Right lobe of liver (tissue), 6 donors: ENCODE measurements around the gene TTC17. TPM values are rescaled to one million over a fixed set of nuclear protein-coding genes. Genes with fewer than 3 reads are reported as not detected.

Experiments used
- ATAC-seq, 4 donors: fragments of 200-7000 bp; cut with Tn5 transposase; one replicate each; pipeline ENCODE4 v1.9.1; 2020; ENCODE audit warnings: mild to moderate bottlenecking in 4 of 4, moderate library complexity in 4 of 4
- DNase-seq, 3 donors: peaks; one replicate each; pipeline ENCODE4 v3.0.0-alpha.2; 2020
- H3K27ac ChIP-seq, 3 donors: fragments of 200-600 bp; one replicate each; pipeline ENCODE4 v1.8.0; 2022
- H3K27me3 ChIP-seq, 2 donors: fragments of 200-600 bp; one replicate each; pipeline ENCODE4 v1.8.0; 2022
- H3K36me3 ChIP-seq, 4 donors: fragments of 200-600 bp; sonication (generic) in 1 of 4; one replicate each; pipeline versions ENCODE4 v1.5.1 to v1.8.0; 2017 to 2022; ENCODE audit warnings: control low read depth in 1 of 4
- H3K4me1 ChIP-seq, 4 donors: fragments of 200-600 bp; sonication (generic) in 1 of 4; one replicate each; pipeline versions ENCODE4 v1.5.1 to v1.8.0; 2017 to 2022; ENCODE audit warnings: control low read depth in 1 of 4
- H3K4me3 ChIP-seq, 3 donors: fragments of 200-600 bp; one replicate each; pipeline ENCODE4 v1.8.0; 2022
- H3K9me3 ChIP-seq, 4 donors: fragments of 200-600 bp; sonication (generic) in 1 of 4; one replicate each; pipeline versions ENCODE4 v1.5.1 to v1.8.0; 2017 to 2022; ENCODE audit warnings: control low read depth in 1 of 4
- POLR2A ChIP-seq: fragments of 450-650 bp; IDR thresholded peaks from one replicate; pipeline ENCODE4 v1.6.1; 2017; ENCODE audit warnings: antibody characterized with exemption, mild to moderate bottlenecking
- WGBS: methylation state at CpG from one replicate; pipeline ENCODE4 v1.1.6; 2018; ENCODE audit warnings: low coverage, low lambda C conversion rate; ENCODE audit not compliant: insufficient coverage; ENCODE audit errors: missing lambda C conversion rate; 5-methylcytosine and 5-hydroxymethylcytosine counted together
- intact Hi-C, 2 donors: fragments of 100-400 bp; cut with DNase I; formaldehyde crosslinking; loops; one replicate each; pipeline versions ENCODE4 v1.11.2 to v1.14.1; 2022
- long read RNA-seq: library from polyadenylated mRNA; unstranded; transcript quantifications from one replicate; pipeline ENCODE4 v2.0.0, GENCODE V29; 2019
- total RNA-seq, 6 experiments: library from RNA; depleted of rRNA in 2 of 6; stranded (reverse); fragments of >200 nt in 2 of 6; fragmentation: NEBNext Ultra II Directional in 3 of 6; extraction: Animal tissue kit (Norgen Biotek cat#: 25700) in 3 of 6; gene quantifications; one replicate each; pipeline versions ENCODE4 v1.1.0 to v1.2.4, GENCODE V29; 2016 to 2023
- TF ChIP-seq, protein P1 (sequence below), 4 donors: fragments of 200-600 bp in 3 of 4; fragments of 450-650 bp in 1 of 4; IDR thresholded peaks; one replicate each; pipeline versions ENCODE4 v1.5.1 to v1.8.0; 2016 to 2022; ENCODE audit warnings: antibody characterized with exemption in 4 of 4, mild to moderate bottlenecking in 2 of 4
- donor health status: DM: no; HTN: yes; CAD: no.
- donor health status: DM: no; HTN: no; CAD: no.
- donor health status: DM: no; HTN: no; CAD: no.
- donor health status: DM: no; HTN: yes; CAD: no.
- donor health status: DM: no; HTN: yes; CAD: no.

TTC17 gene, protein sequence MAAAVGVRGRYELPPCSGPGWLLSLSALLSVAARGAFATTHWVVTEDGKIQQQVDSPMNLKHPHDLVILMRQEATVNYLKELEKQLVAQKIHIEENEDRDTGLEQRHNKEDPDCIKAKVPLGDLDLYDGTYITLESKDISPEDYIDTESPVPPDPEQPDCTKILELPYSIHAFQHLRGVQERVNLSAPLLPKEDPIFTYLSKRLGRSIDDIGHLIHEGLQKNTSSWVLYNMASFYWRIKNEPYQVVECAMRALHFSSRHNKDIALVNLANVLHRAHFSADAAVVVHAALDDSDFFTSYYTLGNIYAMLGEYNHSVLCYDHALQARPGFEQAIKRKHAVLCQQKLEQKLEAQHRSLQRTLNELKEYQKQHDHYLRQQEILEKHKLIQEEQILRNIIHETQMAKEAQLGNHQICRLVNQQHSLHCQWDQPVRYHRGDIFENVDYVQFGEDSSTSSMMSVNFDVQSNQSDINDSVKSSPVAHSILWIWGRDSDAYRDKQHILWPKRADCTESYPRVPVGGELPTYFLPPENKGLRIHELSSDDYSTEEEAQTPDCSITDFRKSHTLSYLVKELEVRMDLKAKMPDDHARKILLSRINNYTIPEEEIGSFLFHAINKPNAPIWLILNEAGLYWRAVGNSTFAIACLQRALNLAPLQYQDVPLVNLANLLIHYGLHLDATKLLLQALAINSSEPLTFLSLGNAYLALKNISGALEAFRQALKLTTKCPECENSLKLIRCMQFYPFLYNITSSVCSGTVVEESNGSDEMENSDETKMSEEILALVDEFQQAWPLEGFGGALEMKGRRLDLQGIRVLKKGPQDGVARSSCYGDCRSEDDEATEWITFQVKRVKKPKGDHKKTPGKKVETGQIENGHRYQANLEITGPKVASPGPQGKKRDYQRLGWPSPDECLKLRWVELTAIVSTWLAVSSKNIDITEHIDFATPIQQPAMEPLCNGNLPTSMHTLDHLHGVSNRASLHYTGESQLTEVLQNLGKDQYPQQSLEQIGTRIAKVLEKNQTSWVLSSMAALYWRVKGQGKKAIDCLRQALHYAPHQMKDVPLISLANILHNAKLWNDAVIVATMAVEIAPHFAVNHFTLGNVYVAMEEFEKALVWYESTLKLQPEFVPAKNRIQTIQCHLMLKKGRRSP
- total RNA-seq = 10 to 100 TPM; 33.9 to 70.2 (median 48.5) TPM
- long read RNA-seq, partial matches to known transcripts = 3 of 6 reads
- long read RNA-seq, other reads (novel, unspliced or antisense) = 2 of 6 reads

- Histone ChIP-seq H3K9me3 (no peaks in the 10 kb centered on the region), H3K4me3 (peak within 1 kb of the TSS; percentile 81 to 99 (median 86)), H3K27me3 (no peaks in the 10 kb centered on the region), H3K36me3 (no peaks in the 10 kb centered on the region), H3K27ac (peak within 1 kb of the TSS; percentile 66 to 93 (median 86)), H3K4me1 (peaks cover 0 to 15% (median 6%) of the 10 kb centered on the region in 4 donors)
- TF ChIP-seq, protein P1, sequence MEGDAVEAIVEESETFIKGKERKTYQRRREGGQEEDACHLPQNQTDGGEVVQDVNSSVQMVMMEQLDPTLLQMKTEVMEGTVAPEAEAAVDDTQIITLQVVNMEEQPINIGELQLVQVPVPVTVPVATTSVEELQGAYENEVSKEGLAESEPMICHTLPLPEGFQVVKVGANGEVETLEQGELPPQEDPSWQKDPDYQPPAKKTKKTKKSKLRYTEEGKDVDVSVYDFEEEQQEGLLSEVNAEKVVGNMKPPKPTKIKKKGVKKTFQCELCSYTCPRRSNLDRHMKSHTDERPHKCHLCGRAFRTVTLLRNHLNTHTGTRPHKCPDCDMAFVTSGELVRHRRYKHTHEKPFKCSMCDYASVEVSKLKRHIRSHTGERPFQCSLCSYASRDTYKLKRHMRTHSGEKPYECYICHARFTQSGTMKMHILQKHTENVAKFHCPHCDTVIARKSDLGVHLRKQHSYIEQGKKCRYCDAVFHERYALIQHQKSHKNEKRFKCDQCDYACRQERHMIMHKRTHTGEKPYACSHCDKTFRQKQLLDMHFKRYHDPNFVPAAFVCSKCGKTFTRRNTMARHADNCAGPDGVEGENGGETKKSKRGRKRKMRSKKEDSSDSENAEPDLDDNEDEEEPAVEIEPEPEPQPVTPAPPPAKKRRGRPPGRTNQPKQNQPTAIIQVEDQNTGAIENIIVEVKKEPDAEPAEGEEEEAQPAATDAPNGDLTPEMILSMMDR (IDR thresholded peaks at IDR 0.05) = no peak
- TF ChIP-seq POLR2A = peak; percentile 85
- 0% methylated on average over 15 of the region's 58 CpGs for WGBS
- peak; percentile 96 to 98 (median 97) for DNase-seq
- intact Hi-C loops = no loop called here
- ATAC-seq = peak; percentile 99 to 100 (median 99)
Measured at GRCh38 chr11:43358801-43359421, at the start of gene TTC17. TTC17 (plus strand) TSS chr11:43358920; CDS start chr11:43358955, 35 bp downstream.

- no peaks in the 10 kb centered on the region for H3K27me3 ChIP-seq
- intact Hi-C loops = no loop called here
- peak within 1 kb of the TSS; percentile 63 to 74 (median 72) for H3K27ac ChIP-seq
- no peaks in the 10 kb centered on the region for H3K36me3 ChIP-seq
- H3K4me1 ChIP-seq = peaks cover 0 to 12% (median 5%) of the 10 kb centered on the region in 4 donors
- peak within 1 kb of the TSS; percentile 92 to 95 (median 94) for H3K4me3 ChIP-seq
- no peaks in the 10 kb centered on the region for H3K9me3 ChIP-seq
- 0% methylated on average over 23 of the region's 60 CpGs for WGBS
- TF ChIP-seq, protein P1 (IDR thresholded peaks at IDR 0.05) = peak; percentile 66 to 81 (median 78)
- TF ChIP-seq POLR2A = peak; percentile 80
- ATAC-seq = peak; percentile 99 to 100 (median 100)
- DNase-seq = peak; percentile 93 to 94 (median 93)
Measured at GRCh38 chr11:43311791-43312607, 46.7 kb upstream of the TTC17 start, which contains the start of gene API5. API5 (plus strand) TSS chr11:43311996; CDS start chr11:43312128, 132 bp downstream.

DNA sequence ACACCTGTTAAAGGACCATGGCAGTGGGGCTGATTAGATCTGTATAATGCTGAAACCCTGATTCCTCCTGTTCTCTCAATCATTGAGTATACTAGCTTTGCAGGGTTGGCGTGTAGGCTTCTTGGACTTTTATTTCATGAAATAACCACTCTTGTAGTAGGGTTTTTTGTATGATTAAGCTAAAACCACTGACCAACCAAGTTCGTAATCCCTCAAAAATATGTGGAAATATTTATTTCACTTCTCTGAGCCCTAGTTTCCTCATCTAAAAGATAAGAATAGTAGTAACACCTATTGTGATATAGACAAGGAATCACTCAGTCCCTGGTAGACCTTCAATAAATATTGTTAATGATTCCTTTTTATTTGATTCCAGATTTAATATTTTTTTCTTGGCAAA, 42.8 kb upstream of the TTC17 start:
- ATAC-seq = no peak

More for the DNA sequence above, 42.8 kb upstream of the TTC17 start:
- no peak for DNase-seq
- no peaks in the 10 kb centered on the region for H3K27me3 ChIP-seq
- intact Hi-C loops = no loop called here
- no peak overlapping the region for H3K4me3 ChIP-seq
- 75% methylated on average over 2 of the region's 2 CpGs for WGBS
- TF ChIP-seq POLR2A = no peak
- TF ChIP-seq, protein P1 (IDR thresholded peaks at IDR 0.05) = no peak
- no peak overlapping the region for H3K27ac ChIP-seq
- peaks cover 0 to 12% (median 5%) of the 10 kb centered on the region in 4 donors for H3K4me1 ChIP-seq
- no peaks in the 10 kb centered on the region for H3K9me3 ChIP-seq
- H3K36me3 ChIP-seq = peaks cover 0 to 21% (median 3%) of the 10 kb centered on the region in 4 donors
